A549 (cell line): ENCODE results near the gene SERPINE2. TPM values are rescaled to one million over a fixed set of nuclear protein-coding genes. Genes with fewer than 3 reads are reported as not detected.
A peak's percentile ranks its signal among the peaks of the same experiment; 100 is the strongest.

Experiments used
- ATAC-seq, 2 experiments: fragments of 200-7000 bp in 1 of 2; fragments of >200 bp in 1 of 2; cut with Nextera tagmentation in 1 of 2; cut with Tn5 transposase in 1 of 2; 3 replicates each; pipeline versions ENCODE4 v1.8.0 to v1.9.1; 2018 to 2020; ENCODE audit warnings: mild to moderate bottlenecking in 1 of 2, moderate library complexity in 1 of 2
- CTCF ChIA-PET: fragments of 300-600 bp; sonication (Branson Sonifier 250); formaldehyde crosslinking; extraction: SDS; loops from one replicate; lab custom pipeline; 2021; ENCODE audit warnings: antibody characterized with exemption, inconsistent platforms; lab: Yijun Ruan, JAX
- POLR2A ChIA-PET: fragments of 350-600 bp; formaldehyde crosslinking; extraction: SDS; loops from one replicate; lab custom pipeline; 2021; ENCODE audit warnings: antibody characterized with exemption, inconsistent platforms; lab: Yijun Ruan, JAX
- DNase-seq, 2 experiments: peaks; one replicate each; pipeline versions ENCODE4 v3.0.0 to v3.0.0-alpha.2; 2011 to 2016; ENCODE audit warnings: low read depth in 1 of 2, low spot score in 1 of 2
- FAIRE-seq: peaks from 2 replicates; lab custom pipeline; 2011; peaks lifted over from hg19 to GRCh38; lab: Jason Lieb, UNC
- H3K27ac ChIP-seq, 2 experiments: fragments of >200 bp; sonication (Bioruptor Twin); formaldehyde crosslinking; 3 replicates each; pipeline ENCODE4 v1.5.1; 2016 to 2017
- H3K4me1 ChIP-seq: fragments of >200 bp; sonication (Bioruptor Twin); formaldehyde crosslinking; 3 replicates; pipeline ENCODE4 v1.6.1; 2016
- H3K4me2 ChIP-seq: fragments of >200 bp; sonication (Bioruptor Twin); formaldehyde crosslinking; 3 replicates; pipeline ENCODE4 v1.6.1; 2016
- H3K4me3 ChIP-seq: fragments of >200 bp; sonication (Bioruptor Twin); formaldehyde crosslinking; 3 replicates; pipeline ENCODE4 v1.5.1; 2016
- H3K9me3 ChIP-seq: fragments of >200 bp; sonication (Bioruptor Twin); formaldehyde crosslinking; 3 replicates; pipeline ENCODE4 v1.6.1; 2016
- BHLHE40 ChIP-seq: IDR thresholded peaks from 2 replicates; pipeline ENCODE4 v1.6.1; 2012; ENCODE audit warnings: low read depth, low read length, inconsistent platforms
- CBX2 ChIP-seq: fragments of 200-600 bp; sonication (generic); IDR thresholded peaks from 2 replicates; pipeline ENCODE4 v1.6.1; 2016; ENCODE audit warnings: low read depth, mild to moderate bottlenecking, borderline replicate concordance
- CEBPB ChIP-seq, 2 experiments: fragments of >200 bp in 1 of 2; sonication (Bioruptor Twin) in 1 of 2; formaldehyde crosslinking in 1 of 2; IDR thresholded peaks; 2 replicates each; pipeline ENCODE4 v1.6.1; 2012 to 2016
- CHD2 ChIP-seq: fragments of 150-350 bp; IDR thresholded peaks from 2 replicates; pipeline ENCODE4 v1.6.1; 2014; ENCODE audit warnings: low read length; ENCODE audit not compliant: partially characterized antibody
- CHD4 ChIP-seq: fragments of 200-600 bp; sonication (generic); IDR thresholded peaks from 2 replicates; pipeline ENCODE4 v1.6.1; 2016; ENCODE audit warnings: antibody characterized with exemption, mild to moderate bottlenecking, borderline replicate concordance
- EHMT2 ChIP-seq: fragments of 200-600 bp; sonication (generic); IDR thresholded peaks from 2 replicates; pipeline ENCODE4 v1.6.1; 2016; ENCODE audit warnings: antibody characterized with exemption, low read depth, mild to moderate bottlenecking, moderate library complexity
- FOSL2 ChIP-seq, 2 experiments: fragments of 450-650 bp in 1 of 2; fragments of >200 bp in 1 of 2; sonication (Bioruptor Twin) in 1 of 2; formaldehyde crosslinking; IDR thresholded peaks; 2 replicates each; pipeline versions ENCODE4 v1.5.0 to v1.6.1; 2016 to 2020; ENCODE audit warnings: mild to moderate bottlenecking in 1 of 2, moderate library complexity in 1 of 2
- FOXS1 ChIP-seq: fragments of 250-450 bp; sonication (Bioruptor Pico); IDR thresholded peaks from 2 replicates; pipeline ENCODE4 v1.5.0; 2020; ENCODE audit warnings: mild to moderate bottlenecking, moderate library complexity
- HEYL ChIP-seq: fragments of 250-450 bp; sonication (Bioruptor Pico); IDR thresholded peaks from 2 replicates; pipeline ENCODE4 v1.8.0; 2021; ENCODE audit warnings: mild to moderate bottlenecking, moderate library complexity
- HOXB13 ChIP-seq: fragments of 250-450 bp; sonication (Bioruptor Pico); IDR thresholded peaks from 2 replicates; pipeline ENCODE4 v1.5.0; 2020; ENCODE audit warnings: low read depth, mild to moderate bottlenecking, moderate library complexity
- JUNB ChIP-seq: fragments of >200 bp; sonication (Bioruptor Twin); formaldehyde crosslinking; IDR thresholded peaks from 2 replicates; pipeline ENCODE4 v1.6.1; 2016
- KDM1A ChIP-seq: fragments of 200-600 bp; sonication (generic); IDR thresholded peaks from 2 replicates; pipeline ENCODE4 v1.6.1; 2016; ENCODE audit warnings: low read depth, mild to moderate bottlenecking
- MAZ ChIP-seq: fragments of 150-350 bp; IDR thresholded peaks from 2 replicates; pipeline ENCODE4 v1.6.1; 2014; ENCODE audit warnings: antibody characterized with exemption, low read depth, low read length, borderline replicate concordance
- MYC ChIP-seq: IDR thresholded peaks from 2 replicates; pipeline ENCODE4 v1.6.1; 2012; ENCODE audit warnings: mild to moderate bottlenecking, inconsistent platforms, low read length, improper control_type of control experiment, borderline replicate concordance
- NPAS2 ChIP-seq: fragments of 250-450 bp; sonication (Bioruptor Pico); IDR thresholded peaks from 2 replicates; pipeline ENCODE4 v1.8.0; 2022; ENCODE audit warnings: mild to moderate bottlenecking, moderate library complexity, borderline replicate concordance
- POLR2A ChIP-seq: IDR thresholded peaks from 2 replicates; pipeline ENCODE4 v1.6.1; 2012; ENCODE audit warnings: mild to moderate bottlenecking, low read length
- RCOR1 ChIP-seq: fragments of 150-350 bp; IDR thresholded peaks from 2 replicates; pipeline ENCODE4 v1.6.1; 2014; ENCODE audit warnings: antibody characterized with exemption, low read length, low read depth
- RNF2 ChIP-seq: fragments of 200-600 bp; sonication (generic); IDR thresholded peaks from 2 replicates; pipeline ENCODE4 v1.6.1; 2016; ENCODE audit warnings: low read depth, mild to moderate bottlenecking, antibody characterized with exemption, moderate library complexity, borderline replicate concordance
- SMC3 ChIP-seq: fragments of >200 bp; sonication (Bioruptor Twin); formaldehyde crosslinking; IDR thresholded peaks from 3 replicates; pipeline ENCODE4 v1.6.1; 2018; ENCODE audit warnings: inconsistent platforms
- TFCP2L1 ChIP-seq: fragments of 250-450 bp; sonication (Bioruptor Pico); IDR thresholded peaks from 2 replicates; pipeline ENCODE4 v1.5.0; 2021; ENCODE audit warnings: mild to moderate bottlenecking
- ZFP36 ChIP-seq: fragments of 450-650 bp; IDR thresholded peaks from 2 replicates; pipeline ENCODE4 v1.6.1; 2014; ENCODE audit warnings: borderline replicate concordance; ENCODE audit not compliant: partially characterized antibody
- ZSCAN20 ChIP-seq: fragments of 250-450 bp; sonication (Bioruptor Pico); IDR thresholded peaks from 2 replicates; pipeline ENCODE4 v1.8.0; 2022; ENCODE audit warnings: mild to moderate bottlenecking, moderate library complexity
- WGBS: methylation state at CpG from one replicate; pipeline ENCODE4 v1.1.6; 2017; ENCODE audit errors: missing lambda C conversion rate; 5-methylcytosine and 5-hydroxymethylcytosine counted together
- polyA plus RNA-seq, 4 experiments: library from polyadenylated mRNA; depleted of rRNA in 3 of 4; stranded (reverse); fragments of >200 nt; fragmentation: RNase III in 1 of 4; extraction: RNeasy Plus Mini Kit Qiagen cat#74134 plus additional on column Dnase treatment in 1 of 4; gene quantifications; 2 replicates in 3 of 4; 3 replicates in 1 of 4; pipeline ENCODE4 v1.2.3, GENCODE V29; 2011 to 2017
- TF ChIP-seq, protein P1 (sequence below): fragments of >200 bp; sonication (Bioruptor Twin); formaldehyde crosslinking; IDR thresholded peaks from 2 replicates; pipeline ENCODE4 v1.6.1; 2016
- TF ChIP-seq, protein P2 (sequence below): IDR thresholded peaks from 2 replicates; pipeline ENCODE4 v1.6.1; 2012; ENCODE audit warnings: low read depth, borderline replicate concordance
- TF ChIP-seq, protein P3 (sequence below): fragments of 450-650 bp; IDR thresholded peaks from 2 replicates; pipeline ENCODE4 v1.6.1; 2014; ENCODE audit warnings: antibody characterized with exemption
- TF ChIP-seq, protein P4 (sequence below): fragments of 150-350 bp; IDR thresholded peaks from 2 replicates; pipeline ENCODE4 v1.6.1; 2014; ENCODE audit warnings: low read depth, mild to moderate bottlenecking, low read length

The SERPINE2 gene
- polyA plus RNA-seq, 2 of the 4 experiments (the other 2 are of a cell fraction), result 58.6 to 88.2 TPM

DNA sequence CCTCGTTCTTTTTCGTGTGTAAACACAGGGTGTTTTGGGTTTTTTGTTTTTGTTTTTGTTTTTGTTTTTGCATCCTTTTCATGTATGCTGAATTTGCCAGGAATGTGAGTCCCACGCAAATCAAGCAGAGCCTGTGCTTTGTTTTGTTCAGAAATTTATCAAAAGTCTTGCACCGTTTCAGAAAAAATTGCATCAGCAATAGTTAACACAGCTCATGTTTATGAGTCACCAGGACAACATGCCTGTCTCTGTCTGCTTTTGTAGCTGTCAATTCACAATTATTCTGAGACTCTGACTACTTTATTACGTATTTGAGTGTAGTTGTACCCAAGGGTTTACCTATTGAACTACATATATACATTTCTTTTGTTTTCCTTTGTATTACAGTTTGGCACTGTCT, 43.5 kb downstream of the SERPINE2 start:
- CTCF ChIA-PET, result interaction anchor here (1.0 to 15.9 kb wide), 9 partner anchors 10 to 348 kb away, joined by 3 to 360 read pairs (median 15); partner anchors contain the start of gene SERPINE2
- Histone ChIP-seq H3K9me3 (0 out of 3 replicates have a peak, but pooled peaks cover 3% of the 10 kb centered on the region), H3K4me2 (no peak overlapping the region), H3K4me1 (peaks cover 19% of the 10 kb centered on the region; the same call in 2 of the 3 replicates), H3K4me3 (no peak overlapping the region), H3K27ac (peak overlapping the region; percentile 38 to 51)
- POLR2A ChIA-PET, result no interaction called here
- no peak for ATAC-seq
- no peak for TF ChIP-seq ZSCAN20
- TF ChIP-seq FOXS1 (CRISPR knock-in tag), result no peak
- TF ChIP-seq HOXB13 (CRISPR knock-in tag), result no peak
- TF ChIP-seq, protein P1, sequence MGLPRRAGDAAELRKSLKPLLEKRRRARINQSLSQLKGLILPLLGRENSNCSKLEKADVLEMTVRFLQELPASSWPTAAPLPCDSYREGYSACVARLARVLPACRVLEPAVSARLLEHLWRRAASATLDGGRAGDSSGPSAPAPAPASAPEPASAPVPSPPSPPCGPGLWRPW, result peak; percentile 58; the same call in 1 of the 2 replicates
- no peak for TF ChIP-seq CHD4
- TF ChIP-seq KDM1A, result no peak
- peak; percentile 61 for TF ChIP-seq ZFP36
- no peak for TF ChIP-seq TFCP2L1
- no peak for TF ChIP-seq CHD2
- no peak for TF ChIP-seq FOSL2 (IDR thresholded peaks at IDR 0.05)
- TF ChIP-seq FOSL2 (CRISPR knock-in tag; IDR thresholded peaks at IDR 0.05), result peak; percentile 76
- TF ChIP-seq CEBPB (IDR thresholded peaks at IDR 0.05), result peak; percentile 35 to 45; a peak in 2 of 4 replicates
- peak; percentile 42; the same call in 1 of the 2 replicates for TF ChIP-seq JUNB
- no peak for TF ChIP-seq RCOR1
- no peak for FAIRE-seq
- 67% methylated on average over 5 of the region's 5 CpGs for WGBS
- peak in 1 of 2 experiments; percentile 29 for DNase-seq

DNA sequence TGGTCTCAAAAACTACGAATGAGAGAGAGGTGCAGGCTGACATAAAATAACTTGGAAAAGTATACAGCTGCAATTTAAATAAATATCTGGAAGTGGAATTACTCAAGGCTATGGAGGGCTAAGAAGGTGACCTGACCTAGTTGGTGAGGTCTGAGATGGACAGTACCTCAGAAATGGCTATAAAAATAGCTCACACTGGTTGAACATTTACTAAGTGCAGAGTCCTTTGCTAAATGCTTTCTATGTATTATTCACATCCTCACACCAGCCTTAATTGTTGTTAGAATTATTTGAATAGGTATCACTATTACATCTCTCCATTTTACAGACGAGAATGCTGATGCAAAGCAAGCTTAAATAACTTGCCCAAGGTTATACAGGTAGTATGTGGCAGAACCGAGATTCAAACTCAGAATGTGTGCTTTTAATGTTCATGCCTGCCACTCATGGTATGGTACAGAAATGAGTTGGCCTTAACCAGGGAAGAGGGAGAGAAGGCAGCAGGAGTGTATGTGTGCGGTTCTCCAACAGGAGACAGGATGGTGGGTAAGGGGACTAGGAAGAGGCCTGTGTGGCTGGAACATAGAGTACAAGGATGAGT, 44.4 kb downstream of the SERPINE2 start:
- POLR2A ChIA-PET, result interaction anchor here (2.1 kb wide), 1 partner anchor 44 kb away, joined by 12 read pairs; the partner anchor contains the start of gene SERPINE2
- Histone ChIP-seq H3K27ac (peak overlapping the region; percentile 38 to 51; a peak in 5 of 6 replicates), H3K4me2 (no peak overlapping the region)
- CTCF ChIA-PET, result interaction anchor here (0.9 to 15.9 kb wide), 31 partner anchors 11 to 374 kb away, joined by 3 to 360 read pairs (median 9); partner anchors contain the start of gene SERPINE2
- ATAC-seq, result no peak
- DNase-seq, result no peak
- TF ChIP-seq NPAS2 (CRISPR knock-in tag) (no peak), BHLHE40 (no peak), SMC3 (no peak), EHMT2 (no peak), POLR2A (no peak), HEYL (CRISPR knock-in tag) (no peak), RNF2 (no peak), MYC (no peak), CBX2 (no peak), HOXB13 (CRISPR knock-in tag) (no peak), MAZ (no peak)
- TF ChIP-seq, protein P2, sequence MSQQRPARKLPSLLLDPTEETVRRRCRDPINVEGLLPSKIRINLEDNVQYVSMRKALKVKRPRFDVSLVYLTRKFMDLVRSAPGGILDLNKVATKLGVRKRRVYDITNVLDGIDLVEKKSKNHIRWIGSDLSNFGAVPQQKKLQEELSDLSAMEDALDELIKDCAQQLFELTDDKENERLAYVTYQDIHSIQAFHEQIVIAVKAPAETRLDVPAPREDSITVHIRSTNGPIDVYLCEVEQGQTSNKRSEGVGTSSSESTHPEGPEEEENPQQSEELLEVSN, result no peak
- TF ChIP-seq, protein P3, sequence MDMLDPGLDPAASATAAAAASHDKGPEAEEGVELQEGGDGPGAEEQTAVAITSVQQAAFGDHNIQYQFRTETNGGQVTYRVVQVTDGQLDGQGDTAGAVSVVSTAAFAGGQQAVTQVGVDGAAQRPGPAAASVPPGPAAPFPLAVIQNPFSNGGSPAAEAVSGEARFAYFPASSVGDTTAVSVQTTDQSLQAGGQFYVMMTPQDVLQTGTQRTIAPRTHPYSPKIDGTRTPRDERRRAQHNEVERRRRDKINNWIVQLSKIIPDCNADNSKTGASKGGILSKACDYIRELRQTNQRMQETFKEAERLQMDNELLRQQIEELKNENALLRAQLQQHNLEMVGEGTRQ, result no peak
- TF ChIP-seq, protein P4, sequence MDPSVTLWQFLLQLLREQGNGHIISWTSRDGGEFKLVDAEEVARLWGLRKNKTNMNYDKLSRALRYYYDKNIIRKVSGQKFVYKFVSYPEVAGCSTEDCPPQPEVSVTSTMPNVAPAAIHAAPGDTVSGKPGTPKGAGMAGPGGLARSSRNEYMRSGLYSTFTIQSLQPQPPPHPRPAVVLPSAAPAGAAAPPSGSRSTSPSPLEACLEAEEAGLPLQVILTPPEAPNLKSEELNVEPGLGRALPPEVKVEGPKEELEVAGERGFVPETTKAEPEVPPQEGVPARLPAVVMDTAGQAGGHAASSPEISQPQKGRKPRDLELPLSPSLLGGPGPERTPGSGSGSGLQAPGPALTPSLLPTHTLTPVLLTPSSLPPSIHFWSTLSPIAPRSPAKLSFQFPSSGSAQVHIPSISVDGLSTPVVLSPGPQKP, result no peak
- TF ChIP-seq, all 56 proteins: peak for 0
- 74% methylated on average over 4 of the region's 4 CpGs for WGBS
- FAIRE-seq, result no peak
- no peak overlapping the region for H3K4me3 ChIP-seq
- H3K4me1 ChIP-seq, result peaks cover 19% of the 10 kb centered on the region; the same call in 2 of the 3 replicates
- 0 out of 3 replicates have a peak, but pooled peaks cover 3% of the 10 kb centered on the region for H3K9me3 ChIP-seq
